ENCODE data around the gene SHROOM3.
"Not testable (repeated sequence)": the region's sequence is repeated elsewhere in the genome, so short reads cannot be mapped to it uniquely, and the experiment has no call there.

SHROOM3 gene

GRCh38 chr4:76447393-76447851 is 12.4 kb downstream of the SHROOM3 start:
- DNase-seq, result no peak

- no peak for DNase-seq
These were observed 13.2 kb downstream of the SHROOM3 start for GRCh38 chr4:76448211-76448610.

- DNase-seq, result no peak
These were observed 14.3 kb downstream of the SHROOM3 start for GRCh38 chr4:76449362-76449767.

GRCh38 chr4:76449833-76450232 is 14.8 kb downstream of the SHROOM3 start:
- DNase-seq, result no peak

- DNase-seq, result no peak
These were observed 18.2 kb downstream of the SHROOM3 start for GRCh38 chr4:76453232-76453631.

- DNase-seq, result not testable (repeated sequence)
These were observed 19.0 kb downstream of the SHROOM3 start for GRCh38 chr4:76454073-76454472.

- DNase-seq, result no peak
These were observed 22.9 kb downstream of the SHROOM3 start for GRCh38 chr4:76457885-76458284.

- no peak for DNase-seq
These were observed 23.3 kb downstream of the SHROOM3 start for GRCh38 chr4:76458297-76458696.

GRCh38 chr4:76458825-76459224 is 23.8 kb downstream of the SHROOM3 start:
- no peak for DNase-seq

GRCh38 chr4:76459291-76459723 is 24.3 kb downstream of the SHROOM3 start:
- no peak for DNase-seq

GRCh38 chr4:76463568-76463967 is 28.5 kb downstream of the SHROOM3 start:
- no peak for DNase-seq

- DNase-seq, result no peak
These were observed 35.0 kb downstream of the SHROOM3 start for GRCh38 chr4:76470064-76470463.

GRCh38 chr4:76470532-76470931 is 35.5 kb downstream of the SHROOM3 start:
- no peak for DNase-seq

- DNase-seq, result no peak
These were observed 41.5 kb downstream of the SHROOM3 start for GRCh38 chr4:76476571-76476970.

GRCh38 chr4:76484654-76485053 is 49.6 kb downstream of the SHROOM3 start:
- no peak for DNase-seq

GRCh38 chr4:76485450-76485849 is 50.4 kb downstream of the SHROOM3 start:
- no peak for DNase-seq

GRCh38 chr4:76486588-76487276 is 51.7 kb downstream of the SHROOM3 start:
- peak; percentile 25 for DNase-seq

- DNase-seq, result no peak
These were observed 52.6 kb downstream of the SHROOM3 start for GRCh38 chr4:76487621-76488020.

- DNase-seq, result no peak
These were observed 53.4 kb downstream of the SHROOM3 start for GRCh38 chr4:76488455-76488854.

- no peak for DNase-seq
These were observed 54.1 kb downstream of the SHROOM3 start for GRCh38 chr4:76488888-76489685.

- DNase-seq, result no peak
These were observed 54.7 kb downstream of the SHROOM3 start for GRCh38 chr4:76489686-76490161.

GRCh38 chr4:76492055-76492454 is 57.0 kb downstream of the SHROOM3 start:
- no peak for DNase-seq

- no peak for DNase-seq
These were observed 59.2 kb downstream of the SHROOM3 start for GRCh38 chr4:76494243-76494642.

Measured in MV-4-11 (cell line).